HL-60 (cell line): ENCODE data around the gene POTEC.
"Not testable (repeated sequence)": the region's sequence is repeated elsewhere in the genome, so short reads cannot be mapped to it uniquely, and the experiment has no call there.

ENCODE experiments used
- POLR2AphosphoS5 ChIP-seq: IDR thresholded peaks from 2 replicates; pipeline ENCODE4 v1.6.1; 2012; ENCODE audit warnings: low read depth
- TF ChIP-seq, protein P1 (sequence below): IDR thresholded peaks from one replicate; pipeline ENCODE4 v1.5.1; 2011; ENCODE audit warnings: low read length, control low read depth, inconsistent platforms; ENCODE audit not compliant: insufficient read depth
- TF ChIP-seq, protein P2 (sequence below): IDR thresholded peaks from 2 replicates; pipeline ENCODE4 v1.6.1; 2012; ENCODE audit warnings: low read depth; ENCODE audit not compliant: insufficient replicate concordance

DNA sequence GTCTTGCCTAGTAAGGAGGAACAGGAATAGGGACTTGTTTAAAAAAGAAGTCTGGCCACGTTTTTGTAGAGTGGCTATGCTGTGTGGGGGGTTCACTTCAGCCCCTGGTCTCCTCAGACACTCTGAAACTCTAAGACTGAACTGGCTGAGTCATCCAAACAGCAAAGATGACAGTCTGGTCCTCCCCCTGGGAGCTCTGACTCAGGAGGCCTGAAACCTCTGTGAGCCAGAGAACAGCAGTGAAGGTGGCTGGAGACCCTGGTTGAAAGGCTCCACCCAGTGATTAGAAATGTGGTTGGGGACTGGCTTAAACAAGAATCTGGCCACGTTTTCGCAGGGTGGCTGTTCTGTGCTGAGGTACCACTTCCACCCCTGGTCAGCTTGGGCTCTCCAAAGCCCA lies 32.7 kb downstream of the POTEC start:
- TF ChIP-seq, protein P1, sequence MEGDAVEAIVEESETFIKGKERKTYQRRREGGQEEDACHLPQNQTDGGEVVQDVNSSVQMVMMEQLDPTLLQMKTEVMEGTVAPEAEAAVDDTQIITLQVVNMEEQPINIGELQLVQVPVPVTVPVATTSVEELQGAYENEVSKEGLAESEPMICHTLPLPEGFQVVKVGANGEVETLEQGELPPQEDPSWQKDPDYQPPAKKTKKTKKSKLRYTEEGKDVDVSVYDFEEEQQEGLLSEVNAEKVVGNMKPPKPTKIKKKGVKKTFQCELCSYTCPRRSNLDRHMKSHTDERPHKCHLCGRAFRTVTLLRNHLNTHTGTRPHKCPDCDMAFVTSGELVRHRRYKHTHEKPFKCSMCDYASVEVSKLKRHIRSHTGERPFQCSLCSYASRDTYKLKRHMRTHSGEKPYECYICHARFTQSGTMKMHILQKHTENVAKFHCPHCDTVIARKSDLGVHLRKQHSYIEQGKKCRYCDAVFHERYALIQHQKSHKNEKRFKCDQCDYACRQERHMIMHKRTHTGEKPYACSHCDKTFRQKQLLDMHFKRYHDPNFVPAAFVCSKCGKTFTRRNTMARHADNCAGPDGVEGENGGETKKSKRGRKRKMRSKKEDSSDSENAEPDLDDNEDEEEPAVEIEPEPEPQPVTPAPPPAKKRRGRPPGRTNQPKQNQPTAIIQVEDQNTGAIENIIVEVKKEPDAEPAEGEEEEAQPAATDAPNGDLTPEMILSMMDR, result not testable (repeated sequence)
- TF ChIP-seq, protein P2, sequence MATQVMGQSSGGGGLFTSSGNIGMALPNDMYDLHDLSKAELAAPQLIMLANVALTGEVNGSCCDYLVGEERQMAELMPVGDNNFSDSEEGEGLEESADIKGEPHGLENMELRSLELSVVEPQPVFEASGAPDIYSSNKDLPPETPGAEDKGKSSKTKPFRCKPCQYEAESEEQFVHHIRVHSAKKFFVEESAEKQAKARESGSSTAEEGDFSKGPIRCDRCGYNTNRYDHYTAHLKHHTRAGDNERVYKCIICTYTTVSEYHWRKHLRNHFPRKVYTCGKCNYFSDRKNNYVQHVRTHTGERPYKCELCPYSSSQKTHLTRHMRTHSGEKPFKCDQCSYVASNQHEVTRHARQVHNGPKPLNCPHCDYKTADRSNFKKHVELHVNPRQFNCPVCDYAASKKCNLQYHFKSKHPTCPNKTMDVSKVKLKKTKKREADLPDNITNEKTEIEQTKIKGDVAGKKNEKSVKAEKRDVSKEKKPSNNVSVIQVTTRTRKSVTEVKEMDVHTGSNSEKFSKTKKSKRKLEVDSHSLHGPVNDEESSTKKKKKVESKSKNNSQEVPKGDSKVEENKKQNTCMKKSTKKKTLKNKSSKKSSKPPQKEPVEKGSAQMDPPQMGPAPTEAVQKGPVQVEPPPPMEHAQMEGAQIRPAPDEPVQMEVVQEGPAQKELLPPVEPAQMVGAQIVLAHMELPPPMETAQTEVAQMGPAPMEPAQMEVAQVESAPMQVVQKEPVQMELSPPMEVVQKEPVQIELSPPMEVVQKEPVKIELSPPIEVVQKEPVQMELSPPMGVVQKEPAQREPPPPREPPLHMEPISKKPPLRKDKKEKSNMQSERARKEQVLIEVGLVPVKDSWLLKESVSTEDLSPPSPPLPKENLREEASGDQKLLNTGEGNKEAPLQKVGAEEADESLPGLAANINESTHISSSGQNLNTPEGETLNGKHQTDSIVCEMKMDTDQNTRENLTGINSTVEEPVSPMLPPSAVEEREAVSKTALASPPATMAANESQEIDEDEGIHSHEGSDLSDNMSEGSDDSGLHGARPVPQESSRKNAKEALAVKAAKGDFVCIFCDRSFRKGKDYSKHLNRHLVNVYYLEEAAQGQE, result not testable (repeated sequence)
- not testable (repeated sequence) for TF ChIP-seq POLR2AphosphoS5
